Measurements from ENCODE around the gene B3GALT5. TPM values are rescaled to one million over a fixed set of nuclear protein-coding genes. Genes with fewer than 3 reads are reported as not detected.

Gene B3GALT5
- total RNA-seq, result 1.1 and 2.6 TPM in 2 replicates

GRCh38 chr21:39612233-39613040 lies at the start of gene B3GALT5:
Gene B3GALT5, plus strand, starts transcription at chr21:39612940. Its CDS starts 47,620 bp downstream, at chr21:39660560.

Other genes starting within 250 kb of the B3GALT5 start
- gene LCA5L, start 167.2 kb upstream of the B3GALT5 start, total RNA-seq, result 0.88 and 1.0 TPM in 2 replicates
- 1.1 and 1.6 TPM in 2 replicates for gene SH3BGR, start 161.0 kb upstream of the B3GALT5 start, total RNA-seq
- gene IGSF5, start 132.2 kb downstream of the B3GALT5 start, total RNA-seq, result under 0.01 and 0.22 TPM in 2 replicates

Data from placental pericyte (primary cell).